GM19452 (cell line): ENCODE results near the gene LYPD6B.

ENCODE experiments used
- ATAC-seq: cut with Tn5 transposase; IDR thresholded peaks from one replicate; pipeline ENCODE4 v1.9.1; 2021; ENCODE audit not compliant: unreplicated experiment

LYPD6B gene

GRCh38 chr2:149038442-149039212 is at the start of gene LYPD6B:
TSS of gene LYPD6B (plus strand) at chr2:149038699. CDS start at chr2:149130949, 92,250 bp downstream.
- ATAC-seq: peak; percentile 72

DNA sequence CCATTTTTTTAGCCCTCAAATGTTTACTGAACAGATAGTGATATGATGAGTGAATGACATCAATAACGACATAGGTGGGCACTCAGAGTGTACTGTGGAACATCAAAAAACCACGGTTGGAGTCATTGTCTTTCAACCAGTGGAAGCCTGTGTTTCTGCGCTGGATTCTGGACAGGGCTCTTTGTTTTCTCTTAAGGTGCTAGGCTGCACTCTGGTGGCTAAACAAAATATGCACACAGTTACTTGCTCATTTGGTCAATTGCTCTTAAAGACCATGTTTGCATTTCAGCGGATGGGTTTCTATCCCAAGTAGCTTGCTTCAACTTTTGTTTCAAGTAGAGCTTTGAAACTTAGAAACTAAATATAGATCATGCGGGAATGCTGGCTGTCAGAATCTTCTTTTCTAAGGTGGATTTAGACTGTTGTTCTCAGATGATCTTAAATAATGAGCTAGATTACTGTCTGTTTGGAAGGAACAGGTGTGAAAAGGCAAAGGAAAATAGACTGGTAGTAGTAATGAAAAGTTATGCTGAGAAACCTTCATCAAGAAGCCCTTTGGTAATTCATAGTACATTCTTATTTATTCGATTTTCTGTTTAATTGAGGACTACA is 48.5 kb upstream of the LYPD6B start:
- peak; percentile 80 for ATAC-seq

DNA sequence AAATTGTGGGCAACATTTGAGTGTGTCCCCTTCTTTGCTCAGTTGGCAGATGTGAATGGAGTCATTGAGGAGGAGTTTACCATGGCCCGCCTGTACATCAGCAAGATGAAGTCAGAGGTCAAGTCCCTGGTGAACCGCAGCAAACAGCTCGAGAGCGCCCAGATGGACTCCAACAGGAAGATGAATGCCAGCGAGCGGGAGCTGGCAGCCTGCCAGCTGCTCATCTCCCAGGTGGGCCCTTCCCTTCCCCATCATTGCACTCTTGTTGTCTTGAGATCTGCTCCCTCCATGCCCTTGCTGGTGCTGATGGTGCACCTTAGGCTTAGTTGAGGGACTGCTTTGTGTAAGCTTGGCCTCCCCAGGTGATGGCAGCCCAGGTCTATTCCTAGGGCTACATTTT is 47.5 kb upstream of the LYPD6B start:
- ATAC-seq: no peak

GRCh38 chr2:148992448-148992847 is 46.1 kb upstream of the LYPD6B start:
- ATAC-seq: no peak

- ATAC-seq: no peak
Measured at GRCh38 chr2:148993351-148993750, 45.1 kb upstream of the LYPD6B start.

DNA sequence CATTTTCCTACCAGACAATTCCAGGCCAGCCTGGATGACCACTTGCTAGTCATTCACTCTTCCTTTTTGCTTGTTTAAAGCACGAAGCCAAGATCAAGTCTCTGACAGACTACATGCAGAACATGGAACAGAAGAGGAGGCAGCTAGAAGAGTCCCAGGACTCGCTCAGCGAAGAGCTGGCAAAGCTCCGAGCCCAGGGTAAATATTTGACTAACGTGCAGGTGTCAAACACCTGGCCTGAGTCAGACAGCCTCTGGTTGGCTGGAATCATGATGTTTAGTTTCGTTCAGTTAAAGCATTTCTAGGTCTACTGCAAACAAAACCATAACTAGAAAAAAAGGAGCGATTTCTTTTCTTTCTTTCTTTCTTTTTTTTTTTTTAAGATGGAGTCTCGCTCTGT is 44.2 kb upstream of the LYPD6B start:
- ATAC-seq: no peak

DNA sequence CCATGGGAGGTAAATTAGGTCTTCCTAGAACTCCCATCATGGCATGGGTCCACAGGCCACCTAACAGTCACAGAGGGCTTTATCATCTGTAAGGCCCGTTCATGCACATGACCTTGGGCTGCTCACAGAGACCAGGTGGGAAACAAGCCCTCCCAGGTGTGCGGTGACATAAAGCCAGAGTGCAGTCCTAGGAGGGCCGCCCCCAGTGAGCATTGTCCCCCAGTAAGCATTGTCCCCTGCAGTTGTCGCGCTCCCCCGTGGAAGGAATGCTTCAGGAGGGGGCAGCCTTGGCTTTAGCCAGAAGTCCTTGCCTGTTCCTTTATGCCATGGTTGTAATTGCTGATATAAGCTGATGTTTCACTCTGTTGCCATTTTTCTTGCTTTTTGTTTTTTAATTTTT is 41.7 kb upstream of the LYPD6B start:
- ATAC-seq: no peak

- ATAC-seq: no peak
Measured at GRCh38 chr2:148998165-148998830, 40.2 kb upstream of the LYPD6B start.

DNA sequence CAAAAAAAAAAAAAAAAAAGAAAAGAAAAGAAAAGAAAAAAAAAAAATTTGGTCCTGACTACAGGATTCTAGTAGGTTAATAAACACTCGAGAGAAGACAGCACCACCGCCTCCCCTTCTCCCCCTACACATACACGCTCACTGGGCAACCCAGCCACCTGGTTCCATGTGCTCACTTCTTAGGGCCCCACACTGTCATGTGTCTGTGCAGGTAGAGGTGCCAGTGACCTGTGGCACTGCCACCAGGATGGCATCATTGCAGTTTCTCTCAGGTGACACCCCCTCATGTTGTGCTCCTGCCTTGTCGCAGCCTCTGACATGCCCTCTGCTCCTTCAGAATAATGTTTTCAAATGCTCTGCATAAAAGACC is 39.7 kb upstream of the LYPD6B start:
- ATAC-seq: no peak

DNA sequence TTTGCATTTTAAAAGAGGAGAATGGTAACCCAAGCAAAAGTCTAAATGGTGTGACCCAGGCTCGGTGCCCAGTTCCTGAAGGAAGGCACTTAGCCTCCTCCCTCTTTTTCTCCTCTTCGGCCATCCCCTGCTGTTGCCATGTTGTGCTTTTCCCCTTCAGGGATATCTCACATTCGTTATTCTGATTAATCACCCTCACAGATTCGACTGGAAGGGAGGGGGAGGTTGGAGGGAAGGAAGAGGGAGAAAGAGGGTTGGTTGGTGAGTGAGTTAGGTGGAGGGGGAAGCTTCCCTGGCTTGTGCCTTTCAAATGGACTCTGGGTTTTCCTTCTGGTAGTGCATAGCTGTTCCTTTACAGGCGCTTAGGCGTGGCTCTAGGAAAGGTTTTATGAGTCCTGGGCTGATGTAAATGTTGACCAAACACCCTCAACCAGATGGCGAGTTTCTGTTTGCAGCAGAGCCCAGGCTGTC is 39.0 kb upstream of the LYPD6B start:
- no peak for ATAC-seq

GRCh38 chr2:149000158-149000938 is 38.2 kb upstream of the LYPD6B start:
- ATAC-seq: no peak

DNA sequence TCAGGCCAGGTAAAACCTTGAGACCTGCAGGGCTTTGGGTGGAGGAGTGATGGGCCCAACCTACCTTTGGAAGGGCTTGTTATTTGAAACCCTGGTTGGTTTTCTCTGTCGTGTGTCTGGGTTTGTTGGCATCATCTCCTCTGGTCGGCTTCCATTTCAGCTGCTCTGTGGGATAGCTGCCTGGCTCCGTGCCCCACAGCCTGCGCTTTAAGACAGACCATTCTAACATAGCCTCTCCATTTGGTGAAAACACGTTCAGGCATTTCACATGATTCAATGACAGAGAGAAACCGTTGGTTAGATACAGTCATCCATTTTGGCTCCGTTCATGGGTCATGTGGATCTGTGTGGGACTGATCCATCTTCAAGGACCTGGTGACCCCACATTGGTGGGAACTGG is 37.0 kb upstream of the LYPD6B start:
- ATAC-seq: no peak

DNA sequence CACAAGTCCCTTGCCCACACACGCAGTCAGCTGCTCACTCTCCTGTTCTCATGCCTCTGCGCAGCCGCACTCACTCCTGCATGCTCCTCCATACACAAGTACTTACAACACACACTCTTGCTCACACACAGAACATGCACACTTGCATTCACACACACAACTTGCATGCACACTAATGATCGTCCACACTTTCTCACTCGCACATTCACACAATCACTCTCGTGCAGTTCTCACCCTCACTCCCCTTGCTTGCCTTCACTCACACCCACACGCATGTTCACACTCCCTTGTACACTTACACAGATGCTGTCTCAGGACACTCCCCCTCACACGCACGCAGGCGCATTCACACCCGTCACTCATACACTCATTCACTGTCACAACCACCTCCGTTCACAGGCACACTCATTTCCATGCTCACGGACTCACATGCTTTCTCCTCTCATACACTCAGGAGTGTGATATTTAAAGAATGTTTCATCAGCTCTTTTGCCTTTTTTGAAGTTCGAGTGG is 36.1 kb upstream of the LYPD6B start:
- no peak for ATAC-seq

- no peak for ATAC-seq
Measured at GRCh38 chr2:149002891-149003740, 35.4 kb upstream of the LYPD6B start.

DNA sequence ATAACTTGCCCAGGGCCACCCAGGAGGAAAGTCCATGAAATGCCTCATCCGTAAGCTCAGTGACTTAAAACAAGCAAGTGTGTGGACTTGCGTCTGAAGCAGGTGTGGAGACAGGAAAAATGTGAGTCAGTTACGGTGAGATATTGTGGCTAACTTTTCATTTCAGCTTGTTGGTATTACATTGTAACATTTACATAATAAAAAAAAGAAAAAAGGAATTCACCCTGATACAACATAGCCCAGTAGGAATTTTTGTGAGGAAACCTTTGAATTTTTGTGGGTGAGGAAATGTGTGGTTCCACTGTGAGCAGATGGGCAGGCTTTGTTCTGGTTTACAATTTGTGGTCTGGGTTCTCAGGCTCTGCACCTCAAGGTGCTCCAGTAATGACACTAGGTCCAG is 33.7 kb upstream of the LYPD6B start:
- ATAC-seq: no peak

DNA sequence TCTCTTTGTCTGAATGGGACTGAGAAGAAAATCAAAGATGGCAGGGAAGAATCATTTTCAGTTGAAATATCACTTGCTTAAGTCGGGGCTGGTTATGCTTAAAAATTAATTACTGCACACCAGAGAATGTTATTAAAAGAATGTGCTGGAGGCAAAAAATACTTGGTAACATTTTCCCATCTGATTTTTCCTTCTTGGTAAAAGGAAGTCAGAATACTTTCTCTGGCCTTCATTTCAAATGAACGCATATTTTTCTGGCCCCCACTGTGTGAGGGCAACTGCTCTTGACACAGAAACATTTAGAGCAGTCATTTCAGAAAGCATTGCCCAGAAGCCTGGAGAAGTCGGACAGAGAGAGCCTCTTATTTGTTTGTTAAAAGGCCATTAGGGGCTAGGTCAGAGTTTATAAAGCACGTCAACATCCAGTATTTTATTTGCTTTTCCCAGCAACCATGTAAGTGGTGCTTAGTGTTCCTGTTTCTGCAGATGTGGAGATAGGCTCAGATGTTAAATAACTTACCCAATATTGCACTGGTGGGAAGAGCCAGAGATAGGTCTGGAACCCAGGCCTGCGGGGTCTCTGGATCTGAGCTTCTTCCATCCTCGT is 32.9 kb upstream of the LYPD6B start:
- ATAC-seq: no peak

DNA sequence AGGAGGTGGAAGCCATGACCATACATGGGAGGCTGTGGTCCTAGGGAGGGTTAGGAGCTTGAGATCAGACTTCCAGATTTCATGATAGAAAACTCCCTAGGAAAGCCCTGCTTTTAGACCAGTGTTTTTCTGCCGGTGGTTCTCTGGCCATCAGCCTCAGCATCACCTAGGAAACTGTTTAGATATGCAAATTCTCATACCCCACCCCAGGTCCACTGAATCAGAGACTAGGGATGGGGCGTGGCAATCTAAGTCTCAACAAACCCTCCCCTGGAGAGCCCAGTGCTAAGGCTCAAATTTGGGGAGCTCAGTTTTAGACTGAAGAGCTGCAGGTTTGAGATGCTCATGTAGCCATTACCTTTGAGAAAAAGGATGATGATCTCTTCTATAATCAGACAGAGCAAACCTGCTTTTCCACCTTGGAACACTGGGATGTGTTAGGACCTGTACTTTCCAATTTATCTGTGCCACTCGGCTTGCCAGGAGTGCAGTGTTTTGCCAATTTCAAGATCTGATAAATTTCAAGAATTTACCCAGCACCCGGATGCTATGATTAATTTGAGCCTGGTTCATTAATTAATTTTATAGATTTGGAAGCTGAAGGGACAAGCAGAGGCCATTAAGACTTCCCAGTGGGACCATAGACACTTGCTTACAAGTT is 31.5 kb upstream of the LYPD6B start:
- ATAC-seq: no peak

- ATAC-seq: no peak
Measured at GRCh38 chr2:149008381-149008780, 30.1 kb upstream of the LYPD6B start.
